Stimulated activated CD4-positive, alpha-beta T cell treated with anti-CD3 and anti-CD28 coated beads, TNF-alpha, amount 100 ng/mL, for 24 hours (primary cell): ENCODE results near the gene MYO18A.
"Not testable (repeated sequence)": the region's sequence is repeated elsewhere in the genome, so short reads cannot be mapped to it uniquely, and the experiment has no call there.

Experiments used
- DNase-seq, 3 experiments: peaks; one replicate each; pipeline ENCODE4 v3.0.0-alpha.2; 2020; ENCODE audit warnings: low read depth in 3 of 3

MYO18A gene

GRCh38 chr17:29180034-29180787 lies at the start of gene MYO18A:
Gene MYO18A, minus strand, starts transcription at chr17:29180398. Its CDS starts 13,458 bp downstream, at chr17:29166940.
- DNase-seq: peak; percentile 57 to 80 (median 60)

GRCh38 chr17:29225396-29225795 lies 45.2 kb upstream of the MYO18A start:
- no peak for DNase-seq

- not testable (repeated sequence) for DNase-seq
Measured at GRCh38 chr17:29221338-29221737, 41.1 kb upstream of the MYO18A start.

DNA sequence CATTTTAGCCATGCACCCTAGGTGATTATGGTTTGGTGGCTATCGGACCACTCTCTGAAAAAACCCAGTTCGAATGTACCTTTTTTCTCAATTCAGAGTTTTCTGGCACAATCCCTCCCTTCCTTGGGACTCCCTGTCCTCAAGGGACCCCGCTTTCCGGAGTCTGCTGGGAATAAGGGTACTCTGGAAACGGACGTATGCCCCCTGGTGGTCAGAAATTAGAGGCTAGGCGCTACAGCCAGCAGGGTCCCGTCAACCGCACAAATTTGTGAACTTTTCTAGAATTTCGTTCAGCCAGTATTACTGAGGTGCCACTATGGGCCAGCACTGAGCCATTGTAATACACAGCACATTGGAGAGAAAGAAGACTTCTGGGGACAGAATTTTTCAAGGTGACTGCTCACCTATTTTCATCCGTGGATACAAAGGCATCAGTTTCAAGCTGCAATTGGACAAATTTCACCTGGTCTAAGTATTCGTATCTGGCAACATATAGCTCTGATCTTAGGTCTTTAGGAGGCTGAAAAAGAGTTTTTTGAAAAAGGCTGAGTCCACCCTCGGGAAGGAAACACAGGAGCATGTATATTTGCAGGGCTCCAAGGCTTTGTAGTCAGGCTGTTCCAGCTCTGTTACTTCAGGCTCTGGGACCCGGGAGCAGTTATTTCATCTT lies 39.3 kb upstream of the MYO18A start:
- peak; percentile 48 to 67 (median 52) for DNase-seq

DNA sequence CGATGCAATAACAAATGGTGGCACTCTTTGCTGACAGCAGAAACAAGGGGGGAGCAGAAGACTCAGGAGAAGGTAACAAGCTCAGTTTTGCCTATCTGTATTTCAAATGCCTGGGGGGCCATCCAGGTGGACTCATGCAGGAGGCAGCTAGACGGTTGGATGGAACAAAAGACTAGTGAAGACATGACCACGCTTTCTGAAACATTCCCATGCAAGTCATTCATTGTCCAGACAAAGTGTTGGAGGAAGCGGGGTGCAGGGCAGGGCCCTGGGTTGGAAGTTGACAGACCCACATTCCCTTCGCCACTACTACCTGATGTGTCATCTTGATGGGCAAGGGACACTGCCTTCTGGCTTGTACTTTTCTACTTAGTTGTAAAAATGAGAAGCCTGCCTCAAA lies 36.7 kb upstream of the MYO18A start:
- no peak for DNase-seq

GRCh38 chr17:29216181-29216580 lies 36.0 kb upstream of the MYO18A start:
- no peak for DNase-seq

DNA sequence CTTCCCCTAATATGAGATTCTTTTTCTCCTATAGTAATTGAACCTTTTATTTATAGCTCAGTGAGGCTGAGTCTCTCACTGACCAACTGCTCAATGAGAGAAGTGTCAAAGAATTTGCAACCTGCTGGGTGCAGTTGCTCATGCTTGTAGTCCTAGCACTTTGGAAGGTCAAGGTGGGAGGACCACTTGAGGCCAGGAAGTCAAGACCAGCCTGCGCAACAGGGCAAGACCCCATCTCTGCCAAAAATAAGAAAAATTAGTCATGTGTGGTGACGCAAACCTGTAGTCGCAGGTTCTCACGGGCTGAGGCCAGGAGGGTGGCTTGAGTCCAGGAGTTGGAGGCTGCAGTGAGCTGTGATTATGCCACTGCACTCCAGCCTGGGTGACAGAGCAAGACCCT lies 35.5 kb upstream of the MYO18A start:
- DNase-seq: no peak

DNA sequence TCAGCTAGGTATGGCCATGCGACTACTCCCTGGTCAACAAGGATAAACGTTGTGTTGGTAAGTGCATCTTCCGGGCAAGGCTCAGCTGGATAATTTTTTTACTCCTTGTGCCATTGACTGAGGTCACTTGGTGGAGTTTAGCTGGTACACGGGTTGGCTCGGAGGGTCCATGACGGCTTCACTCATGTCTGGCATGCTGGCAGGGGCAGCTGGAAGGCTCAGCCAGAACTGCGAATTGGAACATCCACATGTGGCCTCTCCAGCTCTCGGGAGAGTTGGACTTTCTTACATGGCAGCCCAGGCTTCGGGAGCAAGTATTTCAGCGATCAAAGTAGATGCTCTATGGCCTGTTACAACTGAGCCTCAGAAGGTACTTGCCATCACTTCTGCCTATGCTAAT lies 35.0 kb upstream of the MYO18A start:
- no peak for DNase-seq

GRCh38 chr17:29214215-29215146 lies 34.3 kb upstream of the MYO18A start:
- no peak for DNase-seq

DNA sequence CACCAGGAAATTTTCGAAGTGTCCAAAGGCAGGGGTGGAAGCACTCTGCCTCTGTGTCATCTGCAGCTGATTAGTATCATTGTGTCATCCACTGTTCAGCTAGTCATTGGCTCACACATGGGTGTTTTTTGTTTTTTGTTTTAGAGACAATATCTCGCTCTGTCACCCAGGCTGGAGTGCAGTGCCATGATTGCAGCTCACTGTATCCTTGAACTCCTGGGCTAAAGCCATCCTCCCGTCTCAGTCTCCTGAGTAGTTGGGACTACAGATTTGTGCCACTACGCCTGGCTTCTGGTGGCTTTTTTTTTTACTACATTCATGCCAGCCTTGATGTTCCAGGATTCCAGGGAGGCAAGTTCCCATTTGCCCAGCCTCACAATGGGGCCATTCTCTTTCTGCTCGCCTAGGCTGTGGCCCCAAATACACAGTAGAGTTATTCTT lies 32.5 kb upstream of the MYO18A start:
- no peak for DNase-seq

DNA sequence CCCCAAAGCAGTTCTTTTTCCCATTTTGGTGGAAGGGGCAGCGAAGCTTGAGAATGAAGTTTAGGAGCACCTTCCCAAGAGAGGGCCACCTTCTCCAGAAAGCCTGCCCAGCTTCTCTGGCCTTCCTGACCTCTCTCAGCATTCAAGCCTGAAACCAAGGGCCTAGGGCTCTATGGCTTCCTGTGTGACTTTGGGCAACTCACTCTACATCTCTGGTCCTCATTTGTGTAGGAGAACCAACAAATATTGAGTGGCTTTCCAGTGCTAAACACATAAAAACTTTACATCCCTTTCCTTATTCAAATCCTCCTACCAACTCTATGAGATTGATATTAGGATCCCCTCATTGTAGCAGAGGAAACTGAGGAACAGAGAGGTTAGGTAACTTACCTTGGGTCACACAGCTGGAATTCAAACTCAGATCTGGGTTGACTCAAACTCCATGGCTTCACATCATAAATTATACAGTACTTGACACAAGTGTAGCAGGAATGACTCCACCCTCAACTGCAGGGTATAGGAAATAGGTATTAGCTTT lies 32.0 kb upstream of the MYO18A start:
- DNase-seq: no peak

DNA sequence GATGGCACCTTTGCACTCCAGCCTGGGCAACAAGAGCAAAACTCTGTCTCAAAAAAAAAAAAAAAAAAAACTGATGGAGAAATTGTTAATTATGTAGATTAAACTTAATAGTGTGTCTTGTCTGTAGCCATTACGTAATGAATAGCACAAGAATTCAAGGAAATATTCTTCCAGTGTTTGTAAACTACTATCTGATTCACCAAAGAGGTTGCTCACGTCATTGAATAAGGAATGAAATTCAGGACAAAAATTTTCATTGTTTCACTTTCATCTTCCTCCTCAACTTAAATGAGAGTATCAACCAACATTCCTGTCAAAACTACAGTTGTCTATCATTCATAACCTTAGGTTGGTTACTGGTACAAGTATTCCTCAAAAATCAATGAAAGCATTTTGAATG lies 30.7 kb upstream of the MYO18A start:
- no peak for DNase-seq

GRCh38 chr17:29209073-29209472 lies 28.9 kb upstream of the MYO18A start:
- DNase-seq: no peak

- DNase-seq: no peak
Measured at GRCh38 chr17:29207975-29208374, 27.8 kb upstream of the MYO18A start.

GRCh38 chr17:29205047-29205446 lies 24.8 kb upstream of the MYO18A start:
- no peak for DNase-seq

DNA sequence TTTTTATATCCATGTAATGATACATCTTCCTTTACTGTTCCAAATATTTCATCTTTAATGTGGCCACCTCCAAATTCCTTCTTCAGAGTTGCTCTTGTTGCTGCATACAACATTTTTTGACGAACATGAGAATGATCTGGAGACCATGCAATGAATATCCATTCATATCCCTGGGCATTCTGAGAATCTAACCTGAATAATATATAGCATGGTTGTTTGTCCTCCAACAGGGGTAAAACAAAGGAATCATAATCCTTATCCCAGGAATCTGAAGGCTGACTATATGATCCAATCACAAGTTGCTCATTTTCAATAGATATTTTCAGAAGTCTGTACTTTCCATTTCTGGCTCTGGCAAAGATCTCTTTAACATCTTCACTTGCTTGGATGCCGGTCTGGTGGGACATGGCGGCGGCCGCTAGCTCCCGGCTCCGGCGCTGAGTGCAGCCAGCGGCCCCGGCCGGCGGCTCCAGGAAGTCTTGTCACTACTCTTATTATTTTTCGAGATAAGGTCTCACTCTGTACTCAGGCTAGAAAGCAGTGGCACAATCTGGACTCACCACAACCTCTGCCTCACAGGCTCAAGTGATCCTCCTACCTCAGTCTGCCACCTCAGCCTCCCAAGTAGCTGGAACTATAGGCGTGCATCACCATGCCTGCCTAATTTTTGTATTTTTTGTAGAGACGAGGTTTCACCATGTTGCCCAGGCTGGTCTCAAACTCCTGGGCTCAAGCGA lies 24.0 kb upstream of the MYO18A start:
- not testable (repeated sequence) for DNase-seq

GRCh38 chr17:29197516-29198272 lies 17.5 kb upstream of the MYO18A start:
- no peak for DNase-seq

DNA sequence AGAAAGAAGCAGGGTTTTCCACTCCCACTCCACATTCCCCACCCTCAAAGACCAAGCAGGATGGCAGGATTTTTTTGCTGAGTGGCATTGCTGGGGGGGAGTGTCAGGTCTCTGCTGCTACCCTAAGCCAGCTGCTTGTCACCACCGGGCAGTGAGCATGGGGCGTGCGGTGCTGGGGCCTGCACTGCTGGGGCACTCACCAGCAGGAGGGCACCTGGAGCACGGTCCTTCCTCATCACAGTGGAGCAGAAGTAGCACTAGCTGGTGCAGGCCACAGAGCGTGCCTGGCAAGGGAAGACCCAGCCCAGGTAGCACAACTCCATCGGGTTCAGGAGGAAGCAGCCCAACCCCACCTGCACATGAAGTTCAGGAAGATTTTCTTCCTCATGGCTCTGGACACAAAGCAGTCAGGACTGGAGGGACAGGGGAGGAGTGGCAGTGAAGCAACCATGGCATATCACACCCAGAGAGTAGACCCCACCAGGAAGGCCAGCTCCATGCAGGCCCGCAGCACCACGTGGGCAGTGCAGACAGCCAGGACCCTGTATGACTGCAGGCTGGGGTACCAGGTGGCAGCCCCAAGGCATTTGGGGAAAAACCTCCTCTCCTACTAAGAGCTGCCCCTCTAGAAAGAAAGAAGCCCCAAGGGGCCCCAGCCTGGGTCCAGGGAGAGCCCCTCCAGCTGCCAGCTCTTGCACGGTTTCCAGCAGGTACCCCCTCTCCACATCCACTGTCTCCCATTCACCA lies 16.7 kb upstream of the MYO18A start:
- DNase-seq: no peak

- no peak for DNase-seq
Measured at GRCh38 chr17:29195465-29196081, 15.4 kb upstream of the MYO18A start.
